HG03439 (cell line): ENCODE measurements around the gene AGA.
A peak's percentile ranks its signal among the peaks of the same experiment; 100 is the strongest.

Experiments
- ATAC-seq: cut with Tn5 transposase; IDR thresholded peaks from one replicate; pipeline ENCODE4 v1.9.1; 2021; ENCODE audit warnings: mild to moderate bottlenecking, moderate library complexity; ENCODE audit not compliant: unreplicated experiment

AGA gene

GRCh38 chr4:177441803-177442622, at the start of gene AGA:
TSS of gene AGA (minus strand) at chr4:177442437. CDS start at chr4:177442375, 62 bp downstream.
- ATAC-seq = peak; percentile 88

GRCh38 chr4:177492022-177492421, 49.8 kb upstream of the AGA start:
- no peak for ATAC-seq

GRCh38 chr4:177490769-177491168, 48.5 kb upstream of the AGA start:
- ATAC-seq = no peak

GRCh38 chr4:177489471-177490246, 47.4 kb upstream of the AGA start:
- no peak for ATAC-seq

- no peak for ATAC-seq
These were observed 45.7 kb upstream of the AGA start for GRCh38 chr4:177487977-177488376.

- no peak for ATAC-seq
These were observed 43.3 kb upstream of the AGA start for GRCh38 chr4:177485528-177485927.

GRCh38 chr4:177484613-177485021, 42.4 kb upstream of the AGA start:
- no peak for ATAC-seq

- ATAC-seq = no peak
These were observed 41.5 kb upstream of the AGA start for GRCh38 chr4:177483760-177484159.

GRCh38 chr4:177483271-177483670, 41.0 kb upstream of the AGA start:
- no peak for ATAC-seq

- ATAC-seq = no peak
These were observed 40.1 kb upstream of the AGA start for GRCh38 chr4:177482367-177482766.

GRCh38 chr4:177480795-177481194, 38.6 kb upstream of the AGA start:
- ATAC-seq = no peak

GRCh38 chr4:177479063-177479462, 36.8 kb upstream of the AGA start:
- ATAC-seq = no peak

- ATAC-seq = no peak
These were observed 36.3 kb upstream of the AGA start for GRCh38 chr4:177478496-177478895.

GRCh38 chr4:177473991-177474390, 31.8 kb upstream of the AGA start:
- ATAC-seq = no peak

- no peak for ATAC-seq
These were observed 21.8 kb upstream of the AGA start for GRCh38 chr4:177464026-177464425.

- ATAC-seq = no peak
These were observed 19.4 kb upstream of the AGA start for GRCh38 chr4:177461606-177462005.

GRCh38 chr4:177460460-177460859, 18.2 kb upstream of the AGA start:
- ATAC-seq = no peak

GRCh38 chr4:177455561-177455970, 13.3 kb upstream of the AGA start:
- ATAC-seq = no peak

- ATAC-seq = no peak
These were observed 10.9 kb upstream of the AGA start for GRCh38 chr4:177453116-177453515.

- no peak for ATAC-seq
These were observed 8.9 kb upstream of the AGA start for GRCh38 chr4:177451108-177451500.

- ATAC-seq = no peak
These were observed 8.3 kb upstream of the AGA start for GRCh38 chr4:177450426-177451107.

- no peak for ATAC-seq
These were observed 6.6 kb upstream of the AGA start for GRCh38 chr4:177448850-177449249.
